ENCODE measurements around the gene MTHFSD.

- TF ChIP-seq POLR2A (IDR thresholded peaks at IDR 0.05) = no peak
- TF ChIP-seq CTCF (IDR thresholded peaks at IDR 0.05) = no peak
Observed at GRCh38 chr16:86546638-86547013, 8.4 kb downstream of the MTHFSD start.
